Ishikawa (cell line): ENCODE measurements around the gene ARL14EPL.

Experiments used
- CEBPB ChIP-seq: IDR thresholded peaks from 2 replicates; pipeline ENCODE4 v1.6.1; 2012
- CREB1 ChIP-seq: IDR thresholded peaks from 2 replicates; pipeline ENCODE4 v1.6.1; 2012; ENCODE audit warnings: low read depth
- EGR1 ChIP-seq: IDR thresholded peaks from 2 replicates; pipeline ENCODE4 v1.6.1; 2012
- EP300 ChIP-seq: IDR thresholded peaks from 2 replicates; pipeline ENCODE4 v1.6.1; 2012; ENCODE audit warnings: borderline replicate concordance
- FOXM1 ChIP-seq: IDR thresholded peaks from 2 replicates; pipeline ENCODE4 v1.6.1; 2012; ENCODE audit warnings: low read depth, borderline replicate concordance
- MAX ChIP-seq: IDR thresholded peaks from 2 replicates; pipeline ENCODE4 v1.6.1; 2012
- NFIC ChIP-seq: IDR thresholded peaks from 2 replicates; pipeline ENCODE4 v1.6.1; 2012
- RAD21 ChIP-seq: IDR thresholded peaks from 2 replicates; pipeline ENCODE4 v1.6.1; 2012; ENCODE audit warnings: low read depth
- REST ChIP-seq: IDR thresholded peaks from 2 replicates; pipeline ENCODE4 v1.6.1; 2012; ENCODE audit warnings: low read depth, mild to moderate bottlenecking
- TAF1 ChIP-seq: IDR thresholded peaks from 2 replicates; pipeline ENCODE4 v1.6.1; 2012; ENCODE audit warnings: low read depth, mild to moderate bottlenecking
- TCF12 ChIP-seq: IDR thresholded peaks from 2 replicates; pipeline ENCODE4 v1.6.1; 2012; ENCODE audit warnings: low read depth
- TEAD4 ChIP-seq: IDR thresholded peaks from 2 replicates; pipeline ENCODE4 v1.6.1; 2012
- USF1 ChIP-seq: IDR thresholded peaks from 2 replicates; pipeline ENCODE4 v1.6.1; 2012
- YY1 ChIP-seq: IDR thresholded peaks from 2 replicates; pipeline ENCODE4 v1.6.1; 2012; ENCODE audit warnings: low read depth
- ZBTB7A ChIP-seq: IDR thresholded peaks from 2 replicates; pipeline ENCODE4 v1.6.1; 2012; ENCODE audit warnings: low read depth

Gene ARL14EPL

GRCh38 chr5:116032094-116032517 is at the start of gene ARL14EPL:
Gene ARL14EPL, plus strand, starts transcription at chr5:116032472. Its CDS starts 18,994 bp downstream, at chr5:116051466.
- TF ChIP-seq CREB1 (no peak), RAD21 (peak; percentile 60), ZBTB7A (no peak), CEBPB (no peak)

- TF ChIP-seq EP300 (no peak), NFIC (no peak), USF1 (no peak), CEBPB (no peak), TEAD4 (no peak), MAX (no peak), EGR1 (no peak)
Observed at GRCh38 chr5:115983519-115983918, 48.8 kb upstream of the ARL14EPL start.

- no peak for TF ChIP-seq REST
Observed at GRCh38 chr5:115985802-115986757, 46.2 kb upstream of the ARL14EPL start.

GRCh38 chr5:115988002-115988401 is 44.3 kb upstream of the ARL14EPL start:
- TF ChIP-seq CEBPB, result no peak
- TF ChIP-seq EP300, result no peak
- no peak for TF ChIP-seq REST
- TF ChIP-seq MAX, result no peak
- no peak for TF ChIP-seq YY1
- TF ChIP-seq USF1, result no peak
- no peak for TF ChIP-seq TEAD4
- TF ChIP-seq EGR1, result no peak
- TF ChIP-seq TAF1, result no peak
- TF ChIP-seq ZBTB7A, result no peak
- TF ChIP-seq CREB1, result no peak
- no peak for TF ChIP-seq FOXM1
- no peak for TF ChIP-seq TCF12
- TF ChIP-seq NFIC, result no peak
- TF ChIP-seq RAD21, result no peak

- no peak for TF ChIP-seq EP300
- no peak for TF ChIP-seq RAD21
- no peak for TF ChIP-seq YY1
Observed at GRCh38 chr5:115992848-115993350, 39.4 kb upstream of the ARL14EPL start.

GRCh38 chr5:115995351-115995750 is 36.9 kb upstream of the ARL14EPL start:
- TF ChIP-seq EGR1 (no peak), TAF1 (no peak), CREB1 (no peak), FOXM1 (no peak), MAX (no peak), NFIC (no peak), TCF12 (no peak), TEAD4 (no peak), CEBPB (no peak), REST (no peak)
